GM18909 (cell line): ENCODE data around the gene STAMBPL1.
"Not testable (repeated sequence)": the region's sequence is repeated elsewhere in the genome, so short reads cannot be mapped to it uniquely, and the experiment has no call there.

ENCODE experiments used
- ATAC-seq: cut with Tn5 transposase; IDR thresholded peaks from one replicate; pipeline ENCODE4 v1.9.1; 2021; ENCODE audit warnings: mild to moderate bottlenecking; ENCODE audit not compliant: unreplicated experiment, poor library complexity

STAMBPL1 gene

DNA sequence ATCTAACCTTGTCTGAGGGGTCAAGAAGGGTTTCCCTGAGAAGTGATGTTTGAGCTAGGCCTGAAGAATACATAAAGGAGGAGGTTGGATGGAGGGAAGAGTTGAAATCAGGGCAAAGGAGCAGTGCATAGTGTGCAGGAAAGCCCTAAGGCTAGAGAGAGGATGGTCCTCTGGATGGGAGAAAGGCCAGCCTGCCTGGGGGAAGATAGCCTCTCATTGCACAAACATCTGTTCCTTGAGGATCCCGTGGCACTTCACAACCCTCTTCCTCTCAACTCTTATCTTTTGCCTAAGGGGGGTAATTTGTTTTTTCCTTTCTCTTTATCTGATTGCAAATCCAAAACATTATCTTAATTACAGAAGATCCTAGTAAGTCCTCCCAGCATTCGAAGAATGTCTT is 35.7 kb downstream of the STAMBPL1 start:
- ATAC-seq: no peak

DNA sequence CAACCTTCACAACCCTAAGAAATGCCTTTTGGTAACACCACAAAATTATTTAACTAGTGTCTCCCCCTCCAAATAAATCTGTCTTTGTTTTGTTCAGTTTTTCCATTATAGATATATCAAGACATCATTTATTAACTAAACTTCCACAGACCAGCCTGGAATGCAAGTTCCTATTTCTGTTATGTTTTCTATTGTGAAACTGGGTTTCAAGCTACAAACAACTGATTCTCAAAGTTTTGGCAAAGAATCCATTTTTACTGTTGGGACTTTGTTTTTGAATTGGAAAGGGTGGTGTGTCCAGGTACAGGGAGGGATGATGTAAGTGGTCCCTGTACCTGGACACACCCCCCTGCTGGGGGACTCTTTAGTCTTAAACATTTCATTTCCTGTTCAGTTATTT is 36.2 kb downstream of the STAMBPL1 start:
- no peak for ATAC-seq

DNA sequence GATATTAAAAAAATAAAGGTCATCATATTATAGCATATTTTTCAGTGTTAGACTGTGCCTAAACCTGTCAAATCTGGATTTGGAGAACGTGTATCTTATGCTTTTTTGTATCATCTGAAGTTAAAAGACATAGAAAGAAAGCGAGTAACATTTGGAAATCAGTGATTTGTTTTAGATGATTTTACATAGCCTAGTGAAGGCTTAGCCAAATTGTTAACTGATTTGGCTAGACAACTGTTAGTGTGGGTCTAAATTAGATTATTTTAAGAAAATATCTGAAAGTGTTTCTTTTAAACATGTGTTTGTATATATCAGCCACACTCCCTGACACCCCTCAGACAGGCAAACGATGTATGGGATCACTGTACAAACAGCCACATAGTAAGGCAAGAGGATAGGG is 36.9 kb downstream of the STAMBPL1 start:
- no peak for ATAC-seq

DNA sequence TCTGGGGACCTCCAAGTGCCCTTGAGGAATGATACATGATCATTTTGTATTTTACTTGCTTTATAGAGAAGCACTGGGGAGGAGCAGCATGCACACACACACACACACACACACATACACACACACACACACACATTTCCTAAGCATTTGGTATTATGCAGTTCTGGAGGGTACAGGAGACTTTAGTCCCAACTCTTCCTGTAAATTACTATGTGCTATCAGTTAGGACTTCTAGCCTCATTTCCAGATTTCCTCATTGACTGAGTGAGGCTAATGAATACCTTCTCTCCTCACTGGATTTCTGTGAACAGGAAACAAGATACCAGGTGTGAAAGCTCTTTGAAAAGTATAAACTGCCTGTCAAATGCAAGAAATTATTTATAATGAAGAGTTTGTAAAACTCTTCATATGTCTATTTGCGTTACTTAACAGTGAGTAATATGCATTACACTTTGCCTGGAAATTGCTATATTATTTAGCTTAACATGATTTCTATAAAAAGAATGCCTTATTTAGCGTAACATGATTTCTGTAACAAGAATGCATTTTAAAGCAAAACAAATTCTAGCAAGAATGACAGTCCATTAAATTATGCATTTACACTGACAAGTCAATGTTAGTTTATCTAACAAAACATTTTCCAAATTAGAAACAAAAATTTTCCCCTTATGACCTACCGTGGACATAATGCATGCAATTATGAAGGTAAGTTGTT is 38.3 kb downstream of the STAMBPL1 start:
- no peak for ATAC-seq

DNA sequence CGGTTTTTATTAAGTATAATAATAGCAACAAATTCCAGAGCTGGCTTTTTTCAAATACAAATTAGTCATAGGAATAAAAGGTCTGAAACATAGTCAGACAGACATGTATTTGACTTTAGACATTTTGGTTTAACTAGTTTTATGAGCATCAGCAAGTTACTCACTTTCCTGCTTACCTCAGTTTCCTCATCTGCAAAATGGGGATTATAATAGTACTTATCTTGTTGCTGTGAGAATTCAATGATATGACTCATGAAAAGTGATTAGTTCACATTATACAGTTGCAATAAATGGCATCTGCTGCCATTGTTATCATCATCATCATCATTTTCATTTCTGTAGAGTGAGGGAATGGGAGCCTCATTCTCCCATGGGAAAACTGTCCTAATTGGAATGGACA is 39.0 kb downstream of the STAMBPL1 start:
- ATAC-seq: no peak

DNA sequence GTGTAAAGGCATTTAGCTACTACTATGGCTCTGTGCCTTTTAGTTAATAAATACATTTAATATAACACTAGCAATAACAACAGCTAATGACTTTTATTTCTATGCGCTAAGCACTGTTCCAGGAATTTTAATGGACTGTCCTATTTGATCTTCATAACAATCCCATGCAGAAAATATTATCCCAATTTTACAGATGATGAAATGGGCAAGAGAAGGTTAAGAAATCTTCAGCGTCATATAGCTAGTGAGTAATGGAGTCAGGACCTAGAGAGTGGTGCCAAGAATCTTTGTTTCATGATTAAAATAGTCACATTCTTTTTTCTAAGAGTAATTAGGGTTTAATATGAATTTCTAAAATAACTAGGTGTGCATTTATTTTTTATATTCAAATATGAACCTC is 40.2 kb downstream of the STAMBPL1 start:
- ATAC-seq: no peak

DNA sequence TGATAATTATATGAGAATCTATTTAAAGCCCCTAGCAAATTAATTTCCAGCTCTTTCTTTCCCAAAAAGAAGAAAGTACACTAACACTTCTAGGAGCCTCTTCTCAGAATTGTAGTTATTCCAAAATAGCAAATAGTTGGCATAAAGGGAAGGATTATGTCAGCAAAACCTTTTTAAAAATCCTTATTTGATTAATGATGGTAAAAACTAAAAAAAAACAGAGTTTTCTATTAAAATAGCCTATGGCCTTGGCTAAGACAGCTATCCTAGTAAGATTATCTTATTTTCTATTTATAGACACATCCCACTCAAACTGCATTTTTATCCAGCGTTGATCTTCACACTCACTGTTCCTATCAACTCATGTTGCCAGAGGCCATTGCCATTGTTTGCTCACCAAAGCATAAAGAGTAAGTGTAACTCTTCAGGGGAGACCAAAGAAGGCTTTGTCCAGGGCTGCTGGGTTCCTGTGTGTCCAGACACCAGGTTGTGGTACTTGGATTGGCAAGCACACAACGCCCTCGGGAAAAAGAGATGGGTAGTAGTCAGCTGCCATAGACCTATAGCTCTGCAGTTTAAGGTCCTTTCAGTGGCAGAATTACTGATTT is 41.0 kb downstream of the STAMBPL1 start:
- no peak for ATAC-seq

DNA sequence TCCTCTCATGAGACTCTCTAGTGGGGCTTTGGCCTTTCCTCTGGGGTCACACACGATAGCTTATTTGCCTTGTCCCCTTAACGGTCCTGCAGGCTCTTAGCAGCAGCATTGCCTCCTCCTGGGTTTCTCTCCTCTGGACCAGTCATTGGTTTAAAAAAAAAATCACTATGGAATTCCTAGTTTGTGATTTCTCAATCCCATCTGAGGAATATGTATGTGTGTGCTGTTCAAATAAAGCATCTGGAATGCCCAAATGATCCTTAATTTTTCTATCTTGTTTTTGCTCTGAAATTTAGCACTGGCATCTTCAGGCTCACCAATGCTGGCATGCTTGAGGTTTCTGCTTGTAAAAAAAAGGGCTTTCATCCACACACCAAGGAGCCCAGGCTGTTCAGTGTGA is 42.0 kb downstream of the STAMBPL1 start:
- ATAC-seq: no peak

DNA sequence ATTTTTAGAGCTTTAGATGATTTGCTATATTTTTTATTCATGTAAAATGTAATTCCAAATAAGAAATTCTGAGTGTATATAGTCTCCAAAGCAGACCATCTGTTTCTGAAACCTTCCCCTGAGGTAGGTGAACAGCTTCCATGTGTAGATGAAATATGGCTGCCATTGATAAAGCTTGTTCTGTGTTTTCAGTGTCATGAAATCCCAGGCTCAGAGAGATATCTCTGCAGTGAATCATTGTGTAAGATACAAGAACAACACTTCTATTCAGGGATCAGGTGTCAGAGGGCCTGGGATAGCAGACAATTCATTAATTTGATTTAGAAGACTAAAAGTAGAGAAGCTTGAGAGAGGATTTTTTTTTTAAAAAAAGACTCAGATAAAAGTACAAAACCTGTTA is 43.5 kb downstream of the STAMBPL1 start:
- no peak for ATAC-seq

DNA sequence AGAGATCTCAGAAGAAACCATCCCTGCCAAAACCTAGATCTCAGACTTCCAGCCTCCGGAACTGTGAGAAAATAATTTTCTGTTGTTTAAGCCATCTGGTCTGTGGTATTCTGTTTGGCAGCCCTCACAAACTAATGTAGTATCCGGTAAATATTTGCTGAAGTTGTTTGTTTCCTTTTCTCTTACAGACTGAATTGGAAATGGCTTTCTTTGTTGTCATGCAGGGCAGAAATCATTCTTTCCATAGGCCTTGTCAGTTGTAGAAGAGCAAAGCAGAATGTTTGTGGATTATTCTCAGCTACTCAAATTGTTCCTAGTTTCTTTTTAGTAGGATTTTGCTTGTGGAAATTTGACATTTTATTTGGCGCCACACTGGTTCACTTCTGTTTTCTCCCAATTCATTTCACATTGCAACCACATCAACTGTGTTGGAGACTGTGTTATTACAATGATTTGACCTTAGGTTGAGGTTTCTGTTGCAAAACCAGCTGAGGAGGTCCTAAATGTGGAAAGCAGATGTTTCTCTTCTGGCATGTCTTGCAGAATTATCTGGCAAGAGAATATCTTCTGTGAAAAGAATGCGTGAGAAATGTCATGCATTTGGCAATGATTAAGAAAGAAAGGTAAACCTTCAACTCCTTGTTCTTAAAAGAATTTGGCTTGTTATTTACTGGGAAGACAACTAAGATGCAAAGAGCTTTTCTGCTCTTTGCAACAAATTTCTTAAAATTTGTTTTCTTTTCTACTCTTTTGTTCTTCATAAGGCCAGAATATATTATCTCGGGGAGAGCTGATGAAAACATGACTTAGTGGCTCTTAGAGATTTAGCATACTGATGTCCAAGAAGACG is 46.7 kb downstream of the STAMBPL1 start:
- no peak for ATAC-seq

DNA sequence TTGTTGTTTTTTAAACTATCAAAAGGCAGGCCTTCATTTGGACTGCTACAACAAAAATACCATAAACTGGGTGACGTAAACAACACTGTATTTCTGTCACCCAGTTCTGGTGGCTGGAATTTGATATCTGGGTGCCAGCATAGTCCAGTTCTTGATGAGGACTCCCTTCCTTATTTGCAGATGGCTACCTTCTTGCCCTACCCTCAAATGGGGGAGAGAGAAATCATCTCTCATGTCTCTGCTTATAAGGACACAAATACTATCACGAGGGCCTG is 47.3 kb downstream of the STAMBPL1 start:
- ATAC-seq: no peak

DNA sequence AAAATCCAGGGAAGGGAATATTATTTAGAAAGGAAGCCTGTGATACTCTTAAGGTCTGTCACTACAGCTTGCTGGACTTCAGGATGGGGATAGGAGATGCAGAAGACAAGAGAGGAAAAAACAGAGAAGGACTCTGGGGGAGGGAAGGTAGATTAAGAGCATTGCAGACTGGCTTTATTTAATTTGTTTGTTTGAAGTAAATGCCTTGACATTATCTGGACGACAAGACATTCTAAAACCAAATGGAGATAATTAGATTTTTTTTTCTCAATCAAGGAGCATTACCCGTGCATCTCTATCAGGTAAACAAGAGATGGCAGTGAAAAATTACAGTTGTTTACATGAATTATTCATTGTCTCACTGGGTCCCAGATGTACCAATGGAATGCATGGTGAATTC is 48.2 kb downstream of the STAMBPL1 start:
- ATAC-seq: no peak

DNA sequence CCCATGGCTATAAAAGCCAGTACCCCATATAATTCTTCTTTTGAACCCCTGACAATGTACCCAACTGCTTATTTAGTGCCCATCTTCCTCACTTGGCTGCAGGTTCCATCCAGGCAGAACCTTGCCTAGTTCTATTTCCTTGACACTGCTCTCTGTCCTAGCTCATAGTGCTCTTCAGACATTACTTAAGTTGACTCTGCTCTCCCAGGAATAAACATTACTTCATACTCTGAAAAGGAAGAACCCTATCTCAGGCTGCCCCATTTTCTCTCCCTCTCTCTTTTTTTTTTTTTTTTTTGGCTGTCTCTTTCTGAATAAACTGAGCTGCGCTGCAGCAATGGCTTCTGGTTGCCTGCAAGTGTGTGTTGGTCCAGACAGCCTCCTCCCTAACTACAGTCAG is 51.5 kb downstream of the STAMBPL1 start:
- ATAC-seq: no peak

DNA sequence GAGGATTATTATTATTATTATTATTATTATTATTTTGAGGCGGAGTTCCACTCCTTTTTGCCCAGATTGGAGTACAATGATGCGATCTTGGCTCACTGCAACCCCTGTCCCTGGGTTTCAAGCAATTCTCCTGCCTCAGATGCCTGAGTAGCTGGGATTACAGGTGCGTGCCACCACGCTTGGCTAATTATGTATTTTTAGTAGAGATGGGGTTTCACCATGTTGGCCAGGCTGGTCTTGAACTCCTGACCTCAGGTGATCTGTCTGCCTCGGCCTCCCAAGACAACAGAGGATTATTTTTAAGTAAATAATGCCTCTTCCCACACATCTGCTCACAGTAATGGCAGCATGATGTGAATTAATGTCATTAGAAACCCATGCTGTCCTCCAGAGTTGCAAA is 52.0 kb downstream of the STAMBPL1 start:
- not testable (repeated sequence) for ATAC-seq

DNA sequence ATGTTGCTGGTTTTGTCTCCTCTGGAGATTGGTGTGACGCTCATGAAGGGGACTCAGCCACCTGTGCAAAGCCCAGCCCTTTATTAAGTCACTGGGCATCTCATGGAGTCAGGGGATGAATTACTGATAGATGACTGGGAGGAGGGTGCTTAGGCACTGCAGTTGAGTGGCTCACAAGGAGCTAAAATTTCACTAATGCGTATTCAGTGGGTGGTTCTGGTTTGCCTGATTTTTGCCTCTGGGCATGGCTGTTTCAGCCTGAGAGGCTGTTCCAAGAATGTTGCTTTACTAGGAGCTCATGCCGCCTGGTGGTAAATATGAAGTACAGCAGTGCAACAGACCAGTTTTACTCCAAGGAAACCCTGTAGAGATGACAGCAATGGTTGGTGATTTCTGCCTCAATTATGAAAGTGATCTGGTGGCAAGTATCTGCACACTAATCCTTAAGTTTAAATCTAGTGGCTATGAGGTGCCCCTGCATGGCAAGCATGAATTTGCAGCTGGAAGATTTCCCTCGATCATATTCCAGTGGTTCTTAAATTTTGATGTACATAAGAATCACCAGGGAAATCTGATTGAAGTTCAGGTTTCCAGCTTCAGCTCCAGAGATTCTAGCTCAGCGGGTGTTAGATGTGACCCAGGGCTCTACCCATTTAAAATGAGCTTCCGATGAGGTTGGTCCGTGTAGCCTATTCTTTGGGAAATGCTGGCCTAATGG is 52.7 kb downstream of the STAMBPL1 start:
- ATAC-seq: no peak

DNA sequence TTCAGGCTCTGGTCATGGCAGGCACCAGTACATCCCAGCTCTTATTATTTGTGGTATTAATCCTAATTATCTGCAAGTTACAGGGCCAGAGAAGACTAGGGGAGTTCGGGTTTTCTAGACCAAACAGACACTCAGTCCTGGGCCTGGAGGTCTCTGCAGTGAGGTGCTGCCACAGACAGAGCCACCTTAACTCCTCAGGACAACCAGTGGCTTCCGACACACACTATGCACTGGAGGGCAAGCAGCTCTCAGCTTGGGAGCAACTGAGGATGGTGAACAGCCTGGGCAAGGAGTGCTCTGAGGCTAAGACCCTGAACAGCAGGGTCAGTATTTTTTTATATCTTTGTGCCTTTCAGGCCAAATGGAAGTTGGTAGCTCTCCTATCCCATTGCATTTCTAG is 53.5 kb downstream of the STAMBPL1 start:
- no peak for ATAC-seq

DNA sequence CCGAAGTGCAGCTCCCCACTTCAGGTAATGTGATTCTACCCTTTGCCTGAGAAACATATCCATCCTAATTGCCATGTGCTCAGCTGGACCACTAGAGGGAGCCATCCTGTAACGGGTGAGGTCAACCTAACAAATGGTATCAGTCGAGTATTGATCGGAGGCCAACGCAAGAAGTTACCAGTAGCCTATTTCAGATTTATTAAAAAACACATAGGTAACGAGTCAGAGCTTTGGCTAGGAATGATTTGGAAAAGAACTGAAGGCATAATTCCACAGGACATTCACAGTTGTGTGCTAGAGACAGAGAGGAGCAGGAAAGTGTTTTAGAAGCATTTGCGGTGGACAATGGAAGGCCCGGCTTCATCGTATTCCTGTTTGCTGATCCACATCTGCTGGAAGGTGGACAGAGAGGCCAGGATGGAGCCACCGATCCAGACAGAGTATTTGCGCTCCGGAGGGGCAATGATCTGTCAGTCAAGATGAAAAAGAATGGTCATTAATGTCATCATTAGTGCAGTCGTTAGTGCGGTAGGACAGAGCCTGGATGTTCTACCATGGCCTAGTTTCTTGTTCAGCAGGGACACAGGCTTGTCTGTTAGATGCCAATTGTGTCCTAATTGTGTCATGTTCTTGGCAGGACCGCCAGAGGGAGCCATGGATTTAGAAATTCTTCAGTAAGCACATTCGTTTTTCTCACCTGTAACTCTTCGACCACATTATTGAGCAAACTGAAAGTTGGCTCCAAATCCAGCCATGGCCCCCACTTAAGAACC is 55.0 kb downstream of the STAMBPL1 start:
- ATAC-seq: peak; percentile 45

DNA sequence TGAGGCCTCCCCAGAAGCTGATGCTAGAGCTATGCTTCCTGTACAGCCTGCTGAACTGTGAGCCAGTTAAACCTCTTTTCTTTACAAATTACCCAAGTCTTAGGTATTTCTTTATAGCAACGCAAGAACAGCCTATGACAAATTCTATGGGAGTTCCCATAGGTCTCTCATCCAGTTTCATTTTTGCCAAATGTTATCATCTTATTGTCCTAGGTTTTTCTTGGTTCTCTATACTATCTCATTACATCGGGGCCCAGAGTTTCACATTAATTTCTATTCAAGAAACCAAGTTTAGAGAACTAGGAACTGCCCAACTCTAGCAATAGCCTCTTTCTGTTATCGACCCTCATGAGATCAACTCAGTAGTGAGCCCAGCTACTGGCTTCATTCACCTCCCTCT is 56.6 kb downstream of the STAMBPL1 start:
- no peak for ATAC-seq

DNA sequence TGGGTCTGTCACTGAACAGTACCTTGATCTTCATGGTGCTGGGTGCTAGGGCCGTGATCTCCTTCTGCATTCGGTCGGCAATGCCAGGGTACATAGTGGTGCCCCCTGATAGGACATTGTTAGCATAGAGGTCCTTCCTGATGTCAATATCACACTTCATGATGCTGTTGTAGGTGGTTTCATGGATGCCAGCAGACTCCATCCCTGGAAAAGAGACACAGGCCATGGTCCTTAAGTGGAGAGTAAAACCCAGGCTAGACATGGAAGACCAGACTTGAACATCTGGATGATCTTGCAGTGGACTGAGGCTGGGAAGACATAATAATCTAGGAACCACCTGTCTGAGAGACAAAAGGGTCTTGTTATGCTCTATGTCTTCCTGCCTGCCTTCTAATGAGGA is 58.0 kb downstream of the STAMBPL1 start:
- no peak for ATAC-seq

DNA sequence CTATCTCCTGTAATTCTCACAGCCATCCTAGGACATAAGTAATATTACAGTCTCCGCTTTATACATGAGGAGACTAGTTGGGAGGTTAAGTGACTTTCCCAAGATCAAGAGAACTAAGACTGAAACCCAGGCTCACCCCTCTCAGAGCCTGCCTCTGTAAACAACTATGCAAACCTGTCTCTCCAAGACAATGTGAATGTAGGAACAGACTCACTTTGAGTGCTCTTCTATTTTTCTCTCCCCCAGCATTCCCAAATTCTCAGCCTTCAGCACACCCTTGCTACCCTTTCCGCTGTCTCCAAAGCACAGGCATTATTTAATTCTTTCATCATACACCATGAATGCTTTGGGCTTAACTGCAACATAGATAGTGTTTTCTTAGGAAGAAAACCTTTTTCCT is 58.9 kb downstream of the STAMBPL1 start:
- no peak for ATAC-seq
